Thymus (tissue), 11 donors: ENCODE measurements around the gene GRIK1. TPM values are rescaled to one million over a fixed set of nuclear protein-coding genes. Genes with fewer than 3 reads are reported as not detected.

Source experiments
- DNase-seq, 9 donors: peaks; one replicate each; pipeline ENCODE4 v3.0.0-alpha.2; 2013; ENCODE audit warnings: low spot score in 9 of 9, low read depth in 6 of 9, missing footprints in 1 of 9
- H3K27ac ChIP-seq, 2 donors: one replicate each; pipeline ENCODE4 v1.5.1; 2013; ENCODE audit warnings: control low read depth in 1 of 2, low read depth in 1 of 2, low read length in 1 of 2, mild to moderate bottlenecking in 1 of 2, moderate library complexity in 1 of 2
- H3K27me3 ChIP-seq, 2 donors: one replicate each; pipeline ENCODE4 v1.5.1; 2013; ENCODE audit warnings: low read length in 1 of 2; ENCODE audit not compliant: control insufficient read depth in 2 of 2, insufficient read depth in 1 of 2
- H3K36me3 ChIP-seq, 2 donors: one replicate each; pipeline ENCODE4 v1.5.1; 2013; ENCODE audit warnings: low read length in 1 of 2, mild to moderate bottlenecking in 1 of 2, moderate library complexity in 1 of 2; ENCODE audit not compliant: control insufficient read depth in 2 of 2, insufficient read depth in 2 of 2
- H3K4me1 ChIP-seq, 2 donors: one replicate each; pipeline ENCODE4 v1.5.1; 2013; ENCODE audit warnings: low read length in 2 of 2; ENCODE audit not compliant: control insufficient read depth in 2 of 2, insufficient read depth in 2 of 2
- H3K4me3 ChIP-seq, 2 donors: one replicate each; pipeline ENCODE4 v1.5.1; 2013; ENCODE audit warnings: low read length in 2 of 2, control low read depth in 1 of 2, mild to moderate bottlenecking in 1 of 2
- H3K9me3 ChIP-seq, 2 donors: one replicate each; pipeline ENCODE4 v1.5.1; 2013; ENCODE audit warnings: low read length in 1 of 2, mild to moderate bottlenecking in 1 of 2; ENCODE audit not compliant: control insufficient read depth in 2 of 2, insufficient read depth in 1 of 2
- WGBS: extraction: QIAGEN DNeasy Blood & Tissue Kit; methylation state at CpG from one replicate; pipeline ENCODE4 v1.1.7; 2013; 5-methylcytosine and 5-hydroxymethylcytosine counted together
- polyA plus RNA-seq: library from polyadenylated mRNA; stranded (reverse); fragments of 200-250 nt; gene quantifications from one replicate; pipeline ENCODE4 v1.2.3, GENCODE V29; 2013
- total RNA-seq: library from RNA; stranded (reverse); fragments of 120-200 nt; gene quantifications from one replicate; pipeline ENCODE4 v1.2.4, GENCODE V29; 2013
- donor health status: healthy.

The GRIK1 gene
- total and polyA plus RNA-seq, 2 donors: 0.05 to 0.11 TPM

- Histone ChIP-seq H3K27ac (no peak overlapping the region), H3K4me1 (no peaks in the 10 kb centered on the region), H3K27me3 (no peaks in the 10 kb centered on the region), H3K9me3 (peaks cover 1 to 8% of the 10 kb centered on the region in 2 donors), H3K36me3 (no peaks in the 10 kb centered on the region), H3K4me3 (no peak overlapping the region)
- DNase-seq: no peak
- WGBS: 100% methylated on average over 1 of the region's 1 CpG
Measured at GRCh38 chr21:29521872-29522271, 417.9 kb downstream of the GRIK1 start.

DNA sequence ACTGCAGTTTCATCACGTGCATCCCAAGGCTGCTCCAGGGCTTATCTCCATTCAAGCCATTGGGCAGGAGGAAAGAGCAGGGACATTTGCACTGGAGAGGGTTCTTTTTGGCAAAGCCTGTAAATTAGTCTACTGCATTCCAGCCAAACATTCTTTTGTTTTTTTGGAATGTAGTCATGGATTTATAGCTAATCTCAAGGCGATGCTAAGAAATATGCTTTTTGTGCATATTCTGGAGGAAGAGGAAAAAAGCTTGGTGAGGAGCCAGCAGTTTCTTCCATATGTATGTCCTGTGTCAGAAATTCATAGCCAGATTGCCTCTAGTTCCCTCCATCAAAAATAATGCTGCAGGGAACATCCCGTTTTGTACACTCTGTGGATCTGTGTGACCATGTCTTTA, 419.6 kb downstream of the GRIK1 start:
- Histone ChIP-seq H3K9me3 (no peaks in the 10 kb centered on the region), H3K27me3 (no peaks in the 10 kb centered on the region), H3K4me1 (no peaks in the 10 kb centered on the region), H3K4me3 (no peak overlapping the region), H3K27ac (no peak overlapping the region), H3K36me3 (no peaks in the 10 kb centered on the region)
- WGBS: 96% methylated on average over 3 of the region's 3 CpGs
- no peak for DNase-seq

- 98% methylated on average over 2 of the region's 2 CpGs for WGBS
- no peak overlapping the region for H3K4me3 ChIP-seq
- no peak overlapping the region for H3K27ac ChIP-seq
- H3K4me1 ChIP-seq: no peaks in the 10 kb centered on the region
- H3K9me3 ChIP-seq: no peaks in the 10 kb centered on the region
- no peak for DNase-seq
- H3K27me3 ChIP-seq: no peaks in the 10 kb centered on the region
- H3K36me3 ChIP-seq: no peaks in the 10 kb centered on the region
Measured at GRCh38 chr21:29514652-29515247, 425.0 kb downstream of the GRIK1 start.

- no peak overlapping the region for H3K4me3 ChIP-seq
- no peaks in the 10 kb centered on the region for H3K9me3 ChIP-seq
- WGBS: 98% methylated on average over 1 of the region's 1 CpG
- H3K27ac ChIP-seq: no peak overlapping the region
- H3K36me3 ChIP-seq: no peaks in the 10 kb centered on the region
- DNase-seq: no peak
- no peaks in the 10 kb centered on the region for H3K4me1 ChIP-seq
- H3K27me3 ChIP-seq: no peaks in the 10 kb centered on the region
Measured at GRCh38 chr21:29513535-29513934, 426.3 kb downstream of the GRIK1 start.

- no peaks in the 10 kb centered on the region for H3K27me3 ChIP-seq
- no peaks in the 10 kb centered on the region for H3K9me3 ChIP-seq
- H3K4me3 ChIP-seq: no peak overlapping the region
- no peak for DNase-seq
- 94% methylated on average over 4 of the region's 4 CpGs for WGBS
- H3K36me3 ChIP-seq: no peaks in the 10 kb centered on the region
- H3K27ac ChIP-seq: no peak overlapping the region
- no peaks in the 10 kb centered on the region for H3K4me1 ChIP-seq
Measured at GRCh38 chr21:29511096-29511495, 428.7 kb downstream of the GRIK1 start.

DNA sequence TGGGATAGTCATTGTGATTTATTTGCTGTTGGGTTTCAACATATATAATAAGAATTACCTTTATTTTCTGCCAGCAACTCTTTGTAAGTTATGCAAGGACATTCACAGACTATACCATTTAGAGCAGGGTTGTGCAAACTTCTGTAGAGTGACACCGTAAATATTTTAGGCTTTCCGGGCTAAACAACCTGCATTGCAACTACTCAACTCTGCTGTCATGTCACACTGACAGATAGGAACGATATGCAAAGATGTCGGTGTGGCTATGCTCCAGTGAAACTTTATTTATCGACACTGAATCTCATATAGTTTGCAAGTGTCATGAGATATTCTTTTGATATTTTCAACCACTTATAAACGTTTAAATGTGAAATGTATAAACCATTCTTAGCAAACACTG, 430.7 kb downstream of the GRIK1 start:
- Histone ChIP-seq H3K36me3 (no peaks in the 10 kb centered on the region), H3K27me3 (no peaks in the 10 kb centered on the region), H3K4me1 (no peaks in the 10 kb centered on the region), H3K9me3 (no peaks in the 10 kb centered on the region), H3K27ac (no peak overlapping the region), H3K4me3 (no peak overlapping the region)
- DNase-seq: no peak
- 89% methylated on average over 6 of the region's 6 CpGs for WGBS

- no peak for DNase-seq
- WGBS: 95% methylated on average over 4 of the region's 4 CpGs
- H3K4me1 ChIP-seq: no peaks in the 10 kb centered on the region
- no peaks in the 10 kb centered on the region for H3K36me3 ChIP-seq
- H3K9me3 ChIP-seq: no peaks in the 10 kb centered on the region
- no peak overlapping the region for H3K4me3 ChIP-seq
- no peaks in the 10 kb centered on the region for H3K27me3 ChIP-seq
- no peak overlapping the region for H3K27ac ChIP-seq
Measured at GRCh38 chr21:29508301-29508700, 431.5 kb downstream of the GRIK1 start.

GRCh38 chr21:29506947-29507346, 432.8 kb downstream of the GRIK1 start:
- Histone ChIP-seq H3K9me3 (no peaks in the 10 kb centered on the region), H3K27ac (no peak overlapping the region), H3K27me3 (no peaks in the 10 kb centered on the region), H3K4me1 (no peaks in the 10 kb centered on the region), H3K36me3 (no peaks in the 10 kb centered on the region), H3K4me3 (no peak overlapping the region)
- DNase-seq: no peak
- WGBS: 92% methylated on average over 3 of the region's 3 CpGs

- H3K27me3 ChIP-seq: no peaks in the 10 kb centered on the region
- no peaks in the 10 kb centered on the region for H3K36me3 ChIP-seq
- H3K9me3 ChIP-seq: no peaks in the 10 kb centered on the region
- H3K4me3 ChIP-seq: no peak overlapping the region
- 73% methylated on average over 6 of the region's 6 CpGs for WGBS
- no peak overlapping the region for H3K27ac ChIP-seq
- H3K4me1 ChIP-seq: no peaks in the 10 kb centered on the region
- DNase-seq: no peak
Measured at GRCh38 chr21:29506214-29506613, 433.6 kb downstream of the GRIK1 start.
